ENCODE measurements around the gene BGN.

Gene BGN

DNA sequence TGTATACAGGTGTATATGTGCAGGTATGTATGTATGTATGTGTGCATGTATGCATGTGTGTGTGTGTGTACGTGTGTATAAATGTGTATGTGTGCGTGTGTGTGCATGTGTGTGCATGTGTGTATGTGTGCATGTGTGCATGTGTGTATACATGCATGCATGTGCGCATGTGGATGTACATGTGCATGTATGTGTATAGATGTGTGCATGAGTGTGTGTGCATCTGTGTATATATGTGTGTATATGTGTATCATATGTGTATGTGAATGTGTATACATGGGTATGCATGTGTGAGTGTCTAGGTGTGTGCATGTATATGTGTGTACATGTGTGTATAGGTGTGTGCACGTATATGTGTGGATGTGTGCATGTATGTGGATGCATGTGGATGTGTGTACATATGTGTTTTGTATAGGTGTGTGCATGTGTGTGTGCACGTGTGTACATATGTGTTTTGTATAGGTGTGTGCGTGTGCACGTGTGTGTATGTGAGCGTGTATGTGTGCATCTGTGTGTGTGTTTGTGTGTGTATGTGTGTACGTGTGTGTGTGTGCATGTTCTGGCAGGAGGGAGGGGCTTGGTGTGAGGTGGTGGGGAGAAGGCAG, 6.0 kb downstream of the BGN start:
- no peak overlapping the region for H3K27ac ChIP-seq
- TF ChIP-seq ZFX (IDR thresholded peaks at IDR 0.05): no peak
- TF ChIP-seq, protein P1, sequence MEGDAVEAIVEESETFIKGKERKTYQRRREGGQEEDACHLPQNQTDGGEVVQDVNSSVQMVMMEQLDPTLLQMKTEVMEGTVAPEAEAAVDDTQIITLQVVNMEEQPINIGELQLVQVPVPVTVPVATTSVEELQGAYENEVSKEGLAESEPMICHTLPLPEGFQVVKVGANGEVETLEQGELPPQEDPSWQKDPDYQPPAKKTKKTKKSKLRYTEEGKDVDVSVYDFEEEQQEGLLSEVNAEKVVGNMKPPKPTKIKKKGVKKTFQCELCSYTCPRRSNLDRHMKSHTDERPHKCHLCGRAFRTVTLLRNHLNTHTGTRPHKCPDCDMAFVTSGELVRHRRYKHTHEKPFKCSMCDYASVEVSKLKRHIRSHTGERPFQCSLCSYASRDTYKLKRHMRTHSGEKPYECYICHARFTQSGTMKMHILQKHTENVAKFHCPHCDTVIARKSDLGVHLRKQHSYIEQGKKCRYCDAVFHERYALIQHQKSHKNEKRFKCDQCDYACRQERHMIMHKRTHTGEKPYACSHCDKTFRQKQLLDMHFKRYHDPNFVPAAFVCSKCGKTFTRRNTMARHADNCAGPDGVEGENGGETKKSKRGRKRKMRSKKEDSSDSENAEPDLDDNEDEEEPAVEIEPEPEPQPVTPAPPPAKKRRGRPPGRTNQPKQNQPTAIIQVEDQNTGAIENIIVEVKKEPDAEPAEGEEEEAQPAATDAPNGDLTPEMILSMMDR (conservative IDR thresholded peaks at IDR 0.05): no peak

DNA sequence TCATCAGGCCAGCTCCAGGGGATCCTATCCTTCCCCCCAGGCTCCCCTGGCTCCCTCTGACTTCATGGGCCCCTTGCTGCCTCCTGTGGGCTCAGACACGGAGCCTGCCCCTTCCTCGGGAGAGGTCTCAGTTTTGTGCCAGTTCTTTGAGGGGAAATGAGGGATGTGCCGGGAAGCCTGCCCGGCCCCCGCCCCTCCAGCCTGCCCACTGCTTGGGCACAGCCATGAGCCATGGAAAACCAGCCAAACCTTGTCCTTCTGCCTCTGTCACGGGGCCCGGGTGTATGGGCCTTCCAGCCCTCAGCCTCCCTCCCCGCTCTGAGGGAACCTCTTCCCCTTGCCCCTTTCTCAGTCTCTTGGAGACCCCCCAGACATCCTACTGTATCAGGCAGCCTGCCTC, 6.8 kb downstream of the BGN start:
- no peak overlapping the region for H3K27ac ChIP-seq

DNA sequence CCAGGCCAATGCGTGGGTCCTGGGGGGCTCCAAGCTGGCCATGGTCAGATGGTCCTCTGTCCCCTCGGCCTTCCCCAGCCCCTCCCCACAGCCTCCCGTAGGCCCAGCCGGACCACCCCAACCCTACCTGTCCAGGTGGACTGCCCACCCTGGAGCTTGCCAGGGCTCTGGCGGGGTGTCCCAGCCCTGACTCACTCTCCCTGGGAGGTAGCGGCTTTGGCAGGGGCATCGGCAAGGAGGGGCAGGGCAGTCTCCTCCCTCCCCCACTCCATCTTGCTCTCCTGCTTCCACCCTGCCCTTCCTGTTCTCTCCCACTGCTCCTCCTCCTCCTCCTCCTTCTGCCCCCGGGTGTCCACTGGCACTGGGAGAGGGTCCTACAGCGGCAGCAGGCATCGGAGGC, 7.4 kb downstream of the BGN start:
- H3K27ac ChIP-seq: no peak overlapping the region
- TF ChIP-seq ZFX (IDR thresholded peaks at IDR 0.05): no peak
- TF ChIP-seq, protein P1 (conservative IDR thresholded peaks at IDR 0.05): no peak

More for the DNA sequence above, 6.8 kb downstream of the BGN start:
- TF ChIP-seq, protein P1 (conservative IDR thresholded peaks at IDR 0.05): no peak
- TF ChIP-seq ZFX (IDR thresholded peaks at IDR 0.05): no peak

DNA sequence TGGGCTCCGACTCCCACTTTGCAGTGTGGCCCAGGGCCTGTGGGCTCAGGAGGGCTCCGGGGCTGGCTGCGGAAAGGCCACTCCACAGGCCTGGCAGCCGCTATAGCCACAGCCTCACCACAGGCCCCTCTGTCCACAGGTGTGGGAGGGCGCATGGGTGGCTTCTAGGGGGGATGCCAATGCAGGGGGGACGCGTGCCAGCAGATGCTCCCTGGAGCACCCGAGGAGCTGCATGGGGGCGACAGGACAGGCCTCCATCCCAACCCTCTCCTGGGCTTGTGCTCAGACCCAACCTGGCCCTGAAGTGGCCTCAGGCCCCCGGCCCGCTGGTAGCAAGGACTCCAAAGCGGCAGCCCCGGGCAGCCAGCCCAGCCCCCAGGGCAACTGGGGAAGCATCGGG, 8.0 kb downstream of the BGN start:
- H3K27ac ChIP-seq: no peak overlapping the region
- no peak for TF ChIP-seq ZFX (IDR thresholded peaks at IDR 0.05)
- TF ChIP-seq, protein P1 (conservative IDR thresholded peaks at IDR 0.05): no peak

DNA sequence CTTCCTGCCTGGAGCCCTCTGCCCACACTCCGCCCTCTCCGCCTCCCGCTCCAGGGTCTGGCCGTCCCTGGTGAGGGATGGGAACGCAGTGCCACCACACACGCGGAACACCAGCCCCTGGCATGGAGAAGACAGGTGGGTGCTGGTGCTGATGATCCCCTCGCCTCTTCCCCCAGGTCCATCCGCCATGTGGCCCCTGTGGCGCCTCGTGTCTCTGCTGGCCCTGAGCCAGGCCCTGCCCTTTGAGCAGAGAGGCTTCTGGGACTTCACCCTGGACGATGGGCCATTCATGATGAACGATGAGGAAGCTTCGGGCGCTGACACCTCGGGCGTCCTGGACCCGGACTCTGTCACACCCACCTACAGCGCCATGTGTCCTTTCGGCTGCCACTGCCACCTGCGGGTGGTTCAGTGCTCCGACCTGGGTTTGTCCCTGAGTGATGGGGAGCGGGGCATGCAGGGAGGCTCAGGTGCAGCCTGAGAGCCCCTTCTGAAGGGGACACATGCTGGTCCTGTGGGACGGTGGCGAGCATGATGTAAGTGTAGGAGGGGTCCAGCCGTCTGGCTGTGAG, 9.8 kb downstream of the BGN start:
- TF ChIP-seq, protein P1 (conservative IDR thresholded peaks at IDR 0.05): no peak; the same call in 1 of the 2 replicates
- TF ChIP-seq ZFX (IDR thresholded peaks at IDR 0.05): no peak
- no peak overlapping the region for H3K27ac ChIP-seq

DNA sequence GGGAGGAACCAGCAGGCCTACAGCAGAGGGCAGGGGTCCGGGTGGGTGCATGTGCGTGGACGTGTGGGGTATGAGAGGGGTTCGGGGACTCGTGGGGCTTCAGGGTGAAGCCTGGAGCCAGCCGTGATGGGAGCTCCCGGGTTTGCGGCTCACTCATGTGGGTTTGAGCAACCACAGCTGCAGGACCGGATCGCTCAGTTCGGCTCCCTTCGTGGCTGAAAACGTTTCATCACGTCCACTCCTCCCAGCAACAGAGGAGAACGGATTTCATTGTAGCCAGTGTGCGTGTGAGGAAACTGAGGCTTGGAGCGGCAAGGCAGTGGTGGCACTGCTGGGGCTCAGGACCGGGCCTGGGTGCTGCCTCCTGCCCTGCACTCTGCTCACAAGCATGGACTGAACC, 10.6 kb downstream of the BGN start:
- no peak overlapping the region for H3K27ac ChIP-seq
- no peak for TF ChIP-seq ZFX (IDR thresholded peaks at IDR 0.05)
- TF ChIP-seq, protein P1 (conservative IDR thresholded peaks at IDR 0.05): no peak

DNA sequence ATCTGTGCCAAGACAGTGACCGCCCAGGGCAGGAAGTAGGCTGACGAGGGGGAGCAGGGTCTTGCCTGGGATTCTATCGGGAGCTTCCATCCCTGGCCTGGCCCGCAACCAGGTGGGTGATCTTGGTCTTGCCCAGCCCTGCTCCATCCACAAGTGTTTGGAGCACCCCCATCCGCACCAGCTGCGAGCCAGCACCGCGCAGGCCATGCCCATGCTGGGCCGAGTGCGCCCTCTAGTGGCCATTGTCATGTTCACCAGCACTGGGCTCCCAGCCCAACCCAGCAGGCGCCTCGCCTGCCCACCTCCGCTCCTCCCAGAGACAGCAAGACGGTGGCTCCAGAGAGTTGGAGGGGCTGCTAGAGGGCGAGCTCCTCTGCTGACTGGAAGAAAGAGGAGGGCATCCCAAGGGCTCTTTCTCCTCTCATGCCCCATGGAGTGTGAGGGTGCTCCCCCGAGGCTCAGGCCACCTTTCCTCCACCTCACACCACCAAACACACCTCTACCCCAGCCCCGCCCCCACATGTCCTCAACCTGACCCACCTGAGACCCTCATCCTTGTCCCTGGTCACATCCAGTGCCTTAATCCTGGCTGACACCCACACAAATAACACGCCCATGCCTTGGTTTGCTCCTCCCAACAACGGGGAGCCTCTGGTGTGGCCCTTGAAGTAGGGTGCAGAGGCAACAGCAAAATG, 12.9 kb downstream of the BGN start:
- H3K27ac ChIP-seq: no peak overlapping the region; the same call in 1 of the 2 replicates
- no peak for TF ChIP-seq ZFX (IDR thresholded peaks at IDR 0.05)
- TF ChIP-seq, protein P1 (conservative IDR thresholded peaks at IDR 0.05): peak; percentile 81
